HG03575 (cell line): ENCODE results near the gene NLRP11.
"Not testable (repeated sequence)": the region's sequence is repeated elsewhere in the genome, so short reads cannot be mapped to it uniquely, and the experiment has no call there.

Source experiments
- ATAC-seq: cut with Tn5 transposase; IDR thresholded peaks from one replicate; pipeline ENCODE4 v1.9.1; 2021; ENCODE audit not compliant: unreplicated experiment, insufficient number of reproducible peaks, low FRiP score; ENCODE audit errors: extremely low read depth

NLRP11 gene

DNA sequence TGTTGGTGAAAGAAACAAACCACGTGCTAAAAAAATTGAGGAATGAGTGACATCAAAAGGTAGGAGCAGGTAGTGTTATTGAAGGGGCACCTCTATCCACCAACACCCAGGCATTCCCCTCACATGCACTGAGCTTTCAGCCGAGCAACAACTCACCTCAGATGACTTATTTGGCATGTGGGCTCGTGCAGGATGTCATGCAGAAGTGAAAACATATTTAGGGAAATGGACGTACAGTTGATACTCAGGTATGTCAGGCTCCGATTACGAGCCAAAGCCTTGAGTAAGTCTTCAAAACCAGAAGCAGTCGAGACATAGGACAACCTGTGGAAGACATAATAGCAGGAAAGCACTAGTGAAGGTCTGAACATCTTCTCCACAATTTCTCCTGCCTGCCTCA lies 30.4 kb downstream of the NLRP11 start:
- no peak for ATAC-seq

GRCh38 chr19:55795021-55795420 lies 36.8 kb downstream of the NLRP11 start:
- no peak for ATAC-seq

DNA sequence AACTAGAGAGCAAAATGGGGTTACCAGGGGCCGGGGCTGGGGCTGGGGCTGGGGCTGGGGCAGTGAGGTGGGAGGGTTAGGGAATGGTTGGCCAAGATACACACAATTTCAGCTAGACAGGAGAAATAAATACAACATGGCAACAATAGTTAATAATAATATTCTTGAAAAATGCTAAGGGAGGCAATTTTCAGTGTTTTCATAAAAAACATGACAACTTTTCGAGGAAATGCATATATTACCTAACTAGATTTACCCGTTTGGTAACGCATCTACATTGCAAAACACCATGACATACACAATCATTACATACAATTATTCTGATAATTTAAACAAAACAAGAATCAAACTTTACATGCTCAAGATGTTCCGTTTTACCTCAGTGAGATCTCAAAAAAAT lies 50.7 kb downstream of the NLRP11 start:
- no peak for ATAC-seq

DNA sequence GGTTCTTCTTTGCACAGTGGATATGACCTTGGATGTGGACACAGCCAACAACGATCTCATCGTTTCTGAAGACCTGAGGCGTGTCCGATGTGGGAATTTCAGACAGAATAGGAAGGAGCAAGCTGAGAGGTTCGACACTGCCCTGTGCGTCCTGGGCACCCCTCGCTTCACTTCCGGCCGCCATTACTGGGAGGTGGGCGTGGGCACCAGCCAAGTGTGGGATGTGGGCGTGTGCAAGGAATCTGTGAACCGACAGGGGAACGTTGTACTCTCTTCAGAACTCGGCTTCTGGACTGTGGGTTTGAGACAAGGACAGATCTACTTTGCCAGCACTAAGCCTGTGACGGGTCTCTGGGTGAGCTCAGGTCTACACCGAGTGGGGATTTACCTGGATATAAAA lies 53.5 kb downstream of the NLRP11 start:
- ATAC-seq: no peak

- no peak for ATAC-seq
These were observed 54.3 kb downstream of the NLRP11 start for GRCh38 chr19:55777528-55777927.

DNA sequence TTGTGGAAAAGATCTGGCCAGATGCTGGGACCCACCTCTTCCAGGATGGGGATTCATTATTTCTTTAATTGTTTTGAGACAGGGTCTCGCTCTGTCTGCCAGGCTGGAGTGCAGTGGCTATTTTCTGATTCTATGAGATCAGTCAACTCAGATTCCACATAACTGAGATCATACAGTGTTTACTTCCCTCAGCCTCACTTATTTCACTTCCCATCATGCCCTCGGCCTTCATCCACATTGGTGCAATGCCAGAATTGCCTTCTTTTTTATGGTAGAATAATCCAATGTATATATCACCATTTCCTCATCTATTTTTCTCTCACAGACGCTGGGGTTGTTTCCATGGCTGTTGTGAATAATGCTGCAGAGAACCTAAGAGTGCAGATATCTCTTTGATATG lies 62.2 kb downstream of the NLRP11 start:
- ATAC-seq: not testable (repeated sequence)

DNA sequence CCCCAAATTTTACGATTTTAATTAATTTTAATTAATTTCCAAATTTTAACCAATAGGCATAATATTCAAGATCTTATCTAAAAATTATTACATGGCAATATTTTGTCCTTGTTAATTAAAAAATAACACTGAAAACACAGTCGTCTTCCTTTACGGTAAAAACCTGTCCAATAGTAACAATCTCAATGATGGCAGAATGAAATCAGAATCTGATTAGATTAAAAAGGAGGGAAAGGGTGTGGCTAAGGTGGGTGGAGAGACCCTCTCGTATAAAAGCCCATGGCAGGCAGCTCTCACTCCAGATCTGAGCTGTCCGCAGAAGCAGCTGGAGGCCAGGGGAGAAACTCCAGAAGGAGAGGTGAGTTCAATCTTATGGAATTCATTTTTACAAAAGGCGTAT lies 63.0 kb downstream of the NLRP11 start, which contains the start of gene RFPL4AL1:
TSS of gene RFPL4AL1 (plus strand) at position 301 of the 400 bp plus-strand sequence. CDS start 2,687 bp downstream, outside the sequence.
- ATAC-seq: not testable (repeated sequence)

DNA sequence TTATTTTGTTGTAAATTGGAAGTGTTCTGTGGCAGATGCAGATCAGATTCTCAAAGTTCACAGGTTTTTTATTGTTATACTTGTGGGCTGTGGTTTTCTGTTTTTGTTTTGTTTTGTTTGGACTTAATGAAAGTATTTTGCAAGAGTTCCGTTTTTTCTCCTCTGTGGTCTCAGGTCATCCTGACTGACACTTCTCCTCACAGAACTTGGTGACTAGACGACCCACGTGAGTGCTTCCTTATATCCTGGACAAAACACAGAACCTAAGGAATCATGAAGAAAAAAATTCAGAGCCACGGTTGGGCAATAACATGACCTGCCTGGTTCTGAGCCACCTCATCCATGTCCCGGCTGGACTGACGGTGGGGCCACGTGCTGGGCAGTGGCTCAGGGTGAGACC lies 65.3 kb downstream of the NLRP11 start:
- ATAC-seq: no peak

DNA sequence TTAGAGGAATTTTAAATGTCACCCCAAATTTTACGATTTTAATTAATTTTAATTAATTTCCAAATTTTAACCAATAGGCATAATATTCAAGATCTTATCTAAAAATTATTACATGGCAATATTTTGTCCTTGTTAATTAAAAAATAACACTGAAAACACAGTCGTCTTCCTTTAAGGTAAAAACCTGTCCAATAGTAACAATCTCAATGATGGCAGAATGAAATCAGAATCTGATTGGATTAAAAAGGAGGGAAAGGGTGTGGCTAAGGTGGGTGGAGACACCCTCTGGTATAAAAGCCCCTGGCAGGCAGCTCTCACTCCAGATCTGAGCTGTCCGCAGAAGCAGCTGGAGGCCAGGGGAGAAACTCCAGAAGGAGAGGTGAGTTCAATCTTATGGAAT lies 73.0 kb downstream of the NLRP11 start, which contains the start of gene RFPL4A:
TSS of gene RFPL4A (plus strand) at position 301 of the 400 bp plus-strand sequence. CDS start 2,704 bp downstream, outside the sequence.
- ATAC-seq: not testable (repeated sequence)

GRCh38 chr19:55756808-55757207 lies 75.0 kb downstream of the NLRP11 start:
- not testable (repeated sequence) for ATAC-seq

DNA sequence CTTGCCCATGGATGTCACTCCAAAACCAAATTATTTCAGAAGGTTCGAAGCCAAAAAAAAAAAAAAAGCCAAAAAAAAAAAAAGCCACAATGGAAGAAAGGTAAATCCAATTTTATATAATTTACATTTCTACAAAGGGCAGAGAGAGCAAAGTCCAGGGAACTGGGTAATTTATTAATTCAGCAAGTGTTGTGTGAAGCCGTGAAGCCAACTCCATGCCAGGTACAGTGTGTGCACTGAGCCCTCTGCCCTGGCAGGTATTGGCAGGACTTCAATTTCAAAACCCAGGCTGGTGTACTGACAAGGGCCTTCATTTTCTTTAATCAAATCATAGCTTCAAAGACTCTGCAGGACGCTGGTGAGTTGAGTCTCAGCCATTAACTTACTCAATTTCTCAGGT lies 78.4 kb downstream of the NLRP11 start:
- ATAC-seq: no peak

- ATAC-seq: no peak
These were observed 81.1 kb downstream of the NLRP11 start for GRCh38 chr19:55750715-55751114.

DNA sequence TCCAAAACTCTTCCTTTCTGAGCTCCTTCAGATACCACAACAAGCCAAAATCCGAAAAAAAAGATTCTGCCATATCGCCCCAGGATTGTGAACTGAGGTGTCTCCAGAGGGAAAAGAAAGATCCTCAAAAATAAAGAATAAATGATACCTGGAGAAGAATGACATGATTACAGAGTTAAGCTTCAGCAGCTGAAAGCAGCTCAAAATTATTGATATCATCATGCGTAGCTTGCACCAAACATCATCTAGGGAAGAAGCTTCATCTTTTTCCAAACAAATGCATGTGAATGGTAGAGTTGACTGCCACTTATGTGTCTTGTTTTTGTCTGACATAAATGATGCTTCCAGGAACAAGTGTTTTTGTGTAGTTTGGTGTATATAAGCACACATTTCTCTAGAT lies 93.5 kb downstream of the NLRP11 start, which contains the start of gene NLRP9:
TSS of gene NLRP9 (minus strand) at position 101 of the 400 bp plus-strand sequence. CDS start at position 73, 28 bp downstream.
- ATAC-seq: no peak
